Measurements from ENCODE around the gene DAZAP1. TPM values are rescaled to one million over a fixed set of nuclear protein-coding genes. Genes with fewer than 3 reads are reported as not detected.

Gene DAZAP1
- total and polyA plus RNA-seq, 2 experiments from 2014 or later, result 11.0 to 56.6 TPM

- H3K4me1 ChIP-seq (ENCODE audit: insufficient read depth), result 0 out of 2 replicates have a peak, but pooled peaks cover 4% of the 10 kb centered on the region
- in situ Hi-C loops (cut with MboI), result no loop called here
- 91 to 94% methylated on average over 14 to 15 of the region's 15 CpGs for WGBS, 2 experiments (ENCODE audit: low coverage in 1 of 2, low lambda C conversion rate in 2 of 2, missing lambda C conversion rate in 2 of 2)
Observed at GRCh38 chr19:1392407-1392806, 15.0 kb upstream of the DAZAP1 start.

GRCh38 chr19:1392939-1393530, 14.4 kb upstream of the DAZAP1 start:
- H3F3A ChIP-seq (ENCODE audit: insufficient read depth), result no peaks in the 10 kb centered on the region
- WGBS, 2 experiments (ENCODE audit: low coverage in 1 of 2, low lambda C conversion rate in 2 of 2, missing lambda C conversion rate in 2 of 2), result 93 to 96% methylated on average over 27 to 37 of the region's 37 CpGs
- no peak for DNase-seq
- H3K4me1 ChIP-seq (ENCODE audit: insufficient read depth), result 0 out of 2 replicates have a peak, but pooled peaks cover 4% of the 10 kb centered on the region
- H3K27me3 ChIP-seq (replicated peaks; ENCODE audit: insufficient read depth), result no peaks in the 10 kb centered on the region
- H3K4me2 ChIP-seq (ENCODE audit: unreplicated experiment), result no peak overlapping the region
- H3K9me3 ChIP-seq (ENCODE audit: low read depth), result no peaks in the 10 kb centered on the region
- no peaks in the 10 kb centered on the region for H4K20me1 ChIP-seq (ENCODE audit: insufficient read depth)
- H3K79me2 ChIP-seq (ENCODE audit: insufficient read depth), result no peaks in the 10 kb centered on the region
- H3K36me3 ChIP-seq (ENCODE audit: low read depth), result no peaks in the 10 kb centered on the region; the same call in 1 of the 2 replicates
- H3K27ac ChIP-seq, result no peak overlapping the region
- no peak overlapping the region for H2AFZ ChIP-seq
- no peak overlapping the region for H3K4me3 ChIP-seq
- TF ChIP-seq EZH2phosphoT487 (IDR thresholded peaks at IDR 0.05; ENCODE audit: insufficient read depth, low read depth) (no peak), EZH2 (IDR thresholded peaks at IDR 0.05; ENCODE audit: insufficient read depth, poor library complexity, severe bottlenecking) (no peak)
- in situ Hi-C loops (cut with MboI), result no loop called here
- H3K9me2 ChIP-seq (ENCODE audit: insufficient read depth), result no peaks in the 10 kb centered on the region
- H3K9ac ChIP-seq, result no peak overlapping the region

More at GRCh38 chr19:1392407-1392806, 15.0 kb upstream of the DAZAP1 start:
- H3K27ac ChIP-seq, result no peak overlapping the region
- no peak for DNase-seq
- H3K4me2 ChIP-seq (ENCODE audit: unreplicated experiment), result no peak overlapping the region
- H4K20me1 ChIP-seq (ENCODE audit: insufficient read depth), result no peaks in the 10 kb centered on the region
- no peaks in the 10 kb centered on the region for H3K9me3 ChIP-seq (ENCODE audit: low read depth)
- no peak overlapping the region for H2AFZ ChIP-seq
- H3K27me3 ChIP-seq (replicated peaks; ENCODE audit: insufficient read depth), result no peaks in the 10 kb centered on the region
- H3K36me3 ChIP-seq (ENCODE audit: low read depth), result no peaks in the 10 kb centered on the region; the same call in 1 of the 2 replicates
- H3K9me2 ChIP-seq (ENCODE audit: insufficient read depth), result no peaks in the 10 kb centered on the region
- H3K4me3 ChIP-seq, result no peak overlapping the region
- 0 out of 2 replicates have a peak, but pooled peaks cover 1% of the 10 kb centered on the region for H3K79me2 ChIP-seq (ENCODE audit: insufficient read depth)
- H3F3A ChIP-seq (ENCODE audit: insufficient read depth), result no peaks in the 10 kb centered on the region
- H3K9ac ChIP-seq, result no peak overlapping the region
- TF ChIP-seq EZH2 (IDR thresholded peaks at IDR 0.05; ENCODE audit: insufficient read depth, poor library complexity, severe bottlenecking) (no peak), EZH2phosphoT487 (IDR thresholded peaks at IDR 0.05; ENCODE audit: insufficient read depth, low read depth) (no peak)

GRCh38 chr19:1393841-1394240, 13.5 kb upstream of the DAZAP1 start:
- no peaks in the 10 kb centered on the region for H3K27me3 ChIP-seq (replicated peaks; ENCODE audit: insufficient read depth)
- H3K4me3 ChIP-seq, result no peak overlapping the region
- no peaks in the 10 kb centered on the region for H4K20me1 ChIP-seq (ENCODE audit: insufficient read depth)
- H3F3A ChIP-seq (ENCODE audit: insufficient read depth), result no peaks in the 10 kb centered on the region
- no peak for TF ChIP-seq EZH2phosphoT487 (IDR thresholded peaks at IDR 0.05; ENCODE audit: insufficient read depth, low read depth)
- no peak for TF ChIP-seq EZH2 (IDR thresholded peaks at IDR 0.05; ENCODE audit: insufficient read depth, poor library complexity, severe bottlenecking)
- H3K9ac ChIP-seq, result no peak overlapping the region
- no peaks in the 10 kb centered on the region; the same call in 1 of the 2 replicates for H3K36me3 ChIP-seq (ENCODE audit: low read depth)
- DNase-seq, result no peak
- no peaks in the 10 kb centered on the region for H3K9me2 ChIP-seq (ENCODE audit: insufficient read depth)
- H3K27ac ChIP-seq, result no peak overlapping the region
- in situ Hi-C loops (cut with MboI), result no loop called here
- no peaks in the 10 kb centered on the region for H3K9me3 ChIP-seq (ENCODE audit: low read depth)
- H3K4me2 ChIP-seq (ENCODE audit: unreplicated experiment), result no peak overlapping the region
- H3K79me2 ChIP-seq (ENCODE audit: insufficient read depth), result no peaks in the 10 kb centered on the region
- 0 out of 2 replicates have a peak, but pooled peaks cover 4% of the 10 kb centered on the region for H3K4me1 ChIP-seq (ENCODE audit: insufficient read depth)
- H2AFZ ChIP-seq, result no peak overlapping the region
- WGBS, 2 experiments (ENCODE audit: low coverage in 1 of 2, low lambda C conversion rate in 2 of 2, missing lambda C conversion rate in 2 of 2), result 90 to 91% methylated on average over 17 of the region's 17 CpGs

- no peaks in the 10 kb centered on the region for H3F3A ChIP-seq (ENCODE audit: insufficient read depth)
- H3K79me2 ChIP-seq (ENCODE audit: insufficient read depth), result no peaks in the 10 kb centered on the region
- no peaks in the 10 kb centered on the region for H3K36me3 ChIP-seq (ENCODE audit: low read depth)
- no peaks in the 10 kb centered on the region for H3K9me3 ChIP-seq (ENCODE audit: low read depth)
- H3K9me2 ChIP-seq (ENCODE audit: insufficient read depth), result no peaks in the 10 kb centered on the region
- no peak for TF ChIP-seq EZH2phosphoT487 (IDR thresholded peaks at IDR 0.05; ENCODE audit: insufficient read depth, low read depth)
- no peak for TF ChIP-seq EZH2 (IDR thresholded peaks at IDR 0.05; ENCODE audit: insufficient read depth, poor library complexity, severe bottlenecking)
- H3K4me2 ChIP-seq (ENCODE audit: unreplicated experiment), result no peak overlapping the region
- H3K27me3 ChIP-seq (replicated peaks; ENCODE audit: insufficient read depth), result no peaks in the 10 kb centered on the region
- no peak for DNase-seq
- no peak overlapping the region for H3K4me3 ChIP-seq
- H3K27ac ChIP-seq, result no peak overlapping the region
- no peaks in the 10 kb centered on the region for H4K20me1 ChIP-seq (ENCODE audit: insufficient read depth)
- 0 out of 2 replicates have a peak, but pooled peaks cover 4% of the 10 kb centered on the region for H3K4me1 ChIP-seq (ENCODE audit: insufficient read depth)
- no peak overlapping the region for H2AFZ ChIP-seq
- WGBS, 2 experiments (ENCODE audit: low coverage in 1 of 2, low lambda C conversion rate in 2 of 2, missing lambda C conversion rate in 2 of 2), result 86% methylated on average over 21 to 43 of the region's 43 CpGs
- no peak overlapping the region for H3K9ac ChIP-seq
- in situ Hi-C loops (cut with MboI), result no loop called here
Observed at GRCh38 chr19:1394252-1395193, 12.9 kb upstream of the DAZAP1 start.
